ENCODE results near the gene HPRT1.
A peak's percentile ranks its signal among the peaks of the same experiment; 100 is the strongest.

HPRT1 gene

DNA sequence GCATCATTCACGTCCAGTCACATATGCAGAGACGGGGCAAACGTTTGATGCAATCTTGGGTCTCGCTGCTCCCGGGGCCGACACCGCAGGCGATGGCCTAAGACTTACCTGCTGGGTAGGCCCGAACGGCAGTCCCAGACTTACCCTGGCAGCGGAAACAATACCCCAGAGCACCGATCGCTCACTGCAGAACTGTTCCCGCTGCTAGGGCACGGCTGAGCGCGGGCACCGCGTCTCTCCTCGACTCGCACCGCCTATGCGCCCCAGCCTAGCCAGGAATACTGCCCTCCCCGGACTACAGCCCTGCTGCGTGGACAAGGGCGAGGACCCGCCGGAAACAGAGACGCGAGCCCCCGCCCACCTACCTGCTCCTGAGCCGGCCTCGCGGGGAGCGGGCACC is 86.2 kb downstream of the HPRT1 start:
- TF ChIP-seq Cebpa-rat (IDR thresholded peaks at IDR 0.05): no peak
- Histone ChIP-seq H3K9ac (no peak overlapping the region), H3K4me3 (no peak overlapping the region), H3K27ac (no peak overlapping the region), H3K27me3 (peaks cover 97% of the 10 kb centered on the region), H3K9me3 (peaks cover 24% of the 10 kb centered on the region), H3K36me3 (no peaks in the 10 kb centered on the region), H3K4me2 (no peak overlapping the region), H4K20me1 (peaks cover 45% of the 10 kb centered on the region), H3K4me1 (peaks cover 31% of the 10 kb centered on the region)

DNA sequence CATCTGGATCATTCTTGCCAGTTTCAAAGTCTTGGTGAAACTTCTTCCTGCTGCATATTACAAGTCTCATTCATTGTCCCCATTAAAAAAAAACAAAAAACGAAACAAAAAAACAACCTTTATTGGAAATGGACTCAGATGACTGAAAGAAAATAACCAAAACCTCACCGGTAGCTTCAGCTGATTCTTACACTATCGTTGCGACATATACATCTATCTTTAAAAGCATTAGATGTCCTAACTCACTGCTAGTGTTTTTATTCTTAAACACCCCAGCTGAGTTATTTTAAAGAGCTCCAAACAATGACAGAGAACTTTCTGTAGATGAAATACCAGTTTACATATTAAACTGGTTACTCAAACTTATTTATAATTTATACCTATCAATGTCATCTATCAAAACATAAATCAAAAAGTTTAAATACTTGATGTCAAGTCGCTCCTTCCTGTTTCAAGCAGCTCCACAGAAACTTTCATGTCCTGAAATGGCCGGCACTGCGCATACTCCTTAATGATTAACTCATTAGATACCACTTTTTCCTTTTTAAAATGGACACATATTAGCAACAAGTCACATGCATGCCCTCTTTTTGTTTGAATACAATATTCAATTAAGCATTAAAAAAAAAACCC is 87.2 kb downstream of the HPRT1 start:
- no peak for TF ChIP-seq Cebpa-rat (IDR thresholded peaks at IDR 0.05)
- Histone ChIP-seq H3K4me1 (peaks cover 29% of the 10 kb centered on the region), H3K27me3 (peaks cover 99% of the 10 kb centered on the region), H3K9ac (no peak overlapping the region), H3K9me3 (peaks cover 24% of the 10 kb centered on the region), H3K4me2 (no peak overlapping the region), H3K4me3 (no peak overlapping the region), H4K20me1 (peaks cover 55% of the 10 kb centered on the region), H3K36me3 (no peaks in the 10 kb centered on the region), H3K27ac (no peak overlapping the region)

GRCh38 chrX:134548257-134549201 is 88.6 kb downstream of the HPRT1 start:
- Histone ChIP-seq H3K4me2 (peak overlapping the region; percentile 85), H3K36me3 (no peaks in the 10 kb centered on the region), H3K27me3 (peaks cover 100% of the 10 kb centered on the region), H3K27ac (no peak overlapping the region), H3K9ac (no peak overlapping the region), H3K4me1 (peaks cover 18% of the 10 kb centered on the region; the same call in 1 of the 2 replicates), H3K4me3 (peak overlapping the region; percentile 62), H3K9me3 (peaks cover 24% of the 10 kb centered on the region), H4K20me1 (peaks cover 57% of the 10 kb centered on the region)
- TF ChIP-seq Cebpa-rat (IDR thresholded peaks at IDR 0.05): no peak

Measured in BLaER1 (cell line).